Natural killer cell treated with Interleukin-12 subunit alpha and Interleukin-12 subunit beta and Interleukin-15 and Interleukin-18, amount 100 ng/mL, for 72 hours (primary cell): ENCODE measurements around the gene SLC6A3. TPM values are rescaled to one million over a fixed set of nuclear protein-coding genes. Genes with fewer than 3 reads are reported as not detected.

Experiments
- ATAC-seq, 2 donors: fragments of 150-1000 bp; cut with Tn5 transposase in 1 of 2; sonication (Bioruptor Pico), chemical (Tn5 transposase) in 1 of 2; 2 replicates each; pipeline ENCODE4 v1.10.0; 2021
- DNase-seq: peaks from one replicate; pipeline ENCODE4 v3.0.0; 2022; ENCODE audit warnings: low spot score
- H3K27ac Mint-ChIP-seq, 2 donors: 1 replicate in 1 of 2; 2 replicates in 1 of 2; pipeline ENCODE4 v1.8.0; 2022; ENCODE audit warnings: mixed read lengths in 2 of 2, mild to moderate bottlenecking in 1 of 2, moderate library complexity in 1 of 2
- H3K27me3 Mint-ChIP-seq, 2 donors: 1 replicate in 1 of 2; 2 replicates in 1 of 2; pipeline ENCODE4 v1.8.0; 2022; ENCODE audit warnings: mixed read lengths in 2 of 2
- H3K36me3 Mint-ChIP-seq: one replicate; pipeline ENCODE4 v1.8.0; 2022; ENCODE audit warnings: mixed read lengths
- H3K4me1 Mint-ChIP-seq, 2 donors: 1 replicate in 1 of 2; 2 replicates in 1 of 2; pipeline ENCODE4 v1.8.0; 2022; ENCODE audit warnings: low read depth in 2 of 2, mixed read lengths in 2 of 2, mild to moderate bottlenecking in 1 of 2
- H3K4me3 Mint-ChIP-seq: one replicate; pipeline ENCODE4 v1.8.0; 2022; ENCODE audit warnings: mixed read lengths
- H3K9me3 Mint-ChIP-seq: 2 replicates; pipeline ENCODE4 v1.8.0; 2022; ENCODE audit warnings: mixed read lengths
- total RNA-seq, 2 donors: library from RNA; stranded (reverse); gene quantifications; one replicate each; pipeline ENCODE4 v1.2.3, GENCODE V29; 2022

The SLC6A3 gene
- total RNA-seq, 2 donors from 2014 or later = not detected

GRCh38 chr5:1413611-1414241 lies 31.5 kb downstream of the SLC6A3 start:
- no peak for DNase-seq
- Mint-ChIP-seq H3K9me3 (peaks cover under 1% of the 10 kb centered on the region), H3K27me3 (peaks cover 8 to 14% of the 10 kb centered on the region in 2 donors), H3K27ac (no peak overlapping the region), H3K36me3 (no peaks in the 10 kb centered on the region), H3K4me1 (peaks cover 9% of the 10 kb centered on the region in 2 donors), H3K4me3 (no peak overlapping the region)
- ATAC-seq = no peak

- H3K4me3 Mint-ChIP-seq = no peak overlapping the region
- no peak overlapping the region for H3K27ac Mint-ChIP-seq
- ATAC-seq = no peak
- H3K4me1 Mint-ChIP-seq = peaks cover 9% of the 10 kb centered on the region in 2 donors
- no peaks in the 10 kb centered on the region for H3K9me3 Mint-ChIP-seq
- H3K36me3 Mint-ChIP-seq = no peaks in the 10 kb centered on the region
- no peak for DNase-seq
- H3K27me3 Mint-ChIP-seq = peaks cover 3 to 13% of the 10 kb centered on the region in 2 donors
These were observed 32.0 kb downstream of the SLC6A3 start for GRCh38 chr5:1413211-1413610.

DNA sequence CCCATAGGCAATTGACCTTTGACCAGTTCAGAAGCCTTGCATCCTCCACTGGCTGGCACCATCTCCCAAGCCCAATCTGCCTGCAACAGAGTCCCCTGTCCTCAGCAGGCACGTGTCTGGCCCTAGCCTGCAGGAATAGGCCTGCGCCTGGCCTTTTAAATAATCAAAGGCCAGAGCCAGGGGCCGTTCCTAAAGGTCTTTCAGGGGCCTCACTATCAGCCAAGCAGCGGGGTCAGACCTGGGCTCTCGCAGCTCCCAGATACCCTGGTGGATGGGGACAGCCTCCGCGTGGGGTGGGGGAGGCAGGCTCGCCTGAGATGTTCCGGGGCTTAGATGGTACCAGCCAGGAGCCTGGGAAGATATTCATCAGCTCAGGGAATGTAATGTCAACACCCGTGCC lies 32.6 kb downstream of the SLC6A3 start:
- Mint-ChIP-seq H3K36me3 (no peaks in the 10 kb centered on the region), H3K27ac (no peak overlapping the region), H3K4me3 (no peak overlapping the region), H3K9me3 (no peaks in the 10 kb centered on the region), H3K4me1 (peaks cover 9% of the 10 kb centered on the region in 2 donors), H3K27me3 (peaks cover 0 to 11% of the 10 kb centered on the region in 2 donors)
- ATAC-seq (no peak), DNase-seq (no peak)

- no peak for ATAC-seq
- H3K4me1 Mint-ChIP-seq = peaks cover 9% of the 10 kb centered on the region in 2 donors
- no peaks in the 10 kb centered on the region for H3K9me3 Mint-ChIP-seq
- H3K27ac Mint-ChIP-seq = no peak overlapping the region
- H3K4me3 Mint-ChIP-seq = no peak overlapping the region
- H3K36me3 Mint-ChIP-seq = no peaks in the 10 kb centered on the region
- peaks cover 0 to 11% of the 10 kb centered on the region in 2 donors for H3K27me3 Mint-ChIP-seq
- no peak for DNase-seq
These were observed 33.1 kb downstream of the SLC6A3 start for GRCh38 chr5:1412163-1412562.

GRCh38 chr5:1411099-1411498 lies 34.1 kb downstream of the SLC6A3 start:
- Mint-ChIP-seq H3K9me3 (no peaks in the 10 kb centered on the region), H3K27me3 (peaks cover 5 to 11% of the 10 kb centered on the region in 2 donors), H3K4me1 (peaks cover 9% of the 10 kb centered on the region in 2 donors), H3K36me3 (no peaks in the 10 kb centered on the region), H3K27ac (no peak overlapping the region), H3K4me3 (no peak overlapping the region)
- ATAC-seq = no peak
- no peak for DNase-seq

GRCh38 chr5:1410156-1411014 lies 34.9 kb downstream of the SLC6A3 start:
- ATAC-seq (no peak), DNase-seq (no peak)
- Mint-ChIP-seq H3K27ac (no peak overlapping the region), H3K27me3 (peaks cover 5 to 11% of the 10 kb centered on the region in 2 donors), H3K4me3 (no peak overlapping the region), H3K9me3 (no peaks in the 10 kb centered on the region), H3K36me3 (no peaks in the 10 kb centered on the region), H3K4me1 (peaks cover 9% of the 10 kb centered on the region in 2 donors)

GRCh38 chr5:1409381-1410110 lies 35.7 kb downstream of the SLC6A3 start:
- no peaks in the 10 kb centered on the region for H3K36me3 Mint-ChIP-seq
- no peaks in the 10 kb centered on the region for H3K9me3 Mint-ChIP-seq
- peaks cover 5 to 11% of the 10 kb centered on the region in 2 donors for H3K27me3 Mint-ChIP-seq
- DNase-seq (no peak), ATAC-seq (no peak)
- no peak overlapping the region for H3K4me3 Mint-ChIP-seq
- no peak overlapping the region for H3K27ac Mint-ChIP-seq
- peaks cover 9% of the 10 kb centered on the region in 2 donors for H3K4me1 Mint-ChIP-seq

DNA sequence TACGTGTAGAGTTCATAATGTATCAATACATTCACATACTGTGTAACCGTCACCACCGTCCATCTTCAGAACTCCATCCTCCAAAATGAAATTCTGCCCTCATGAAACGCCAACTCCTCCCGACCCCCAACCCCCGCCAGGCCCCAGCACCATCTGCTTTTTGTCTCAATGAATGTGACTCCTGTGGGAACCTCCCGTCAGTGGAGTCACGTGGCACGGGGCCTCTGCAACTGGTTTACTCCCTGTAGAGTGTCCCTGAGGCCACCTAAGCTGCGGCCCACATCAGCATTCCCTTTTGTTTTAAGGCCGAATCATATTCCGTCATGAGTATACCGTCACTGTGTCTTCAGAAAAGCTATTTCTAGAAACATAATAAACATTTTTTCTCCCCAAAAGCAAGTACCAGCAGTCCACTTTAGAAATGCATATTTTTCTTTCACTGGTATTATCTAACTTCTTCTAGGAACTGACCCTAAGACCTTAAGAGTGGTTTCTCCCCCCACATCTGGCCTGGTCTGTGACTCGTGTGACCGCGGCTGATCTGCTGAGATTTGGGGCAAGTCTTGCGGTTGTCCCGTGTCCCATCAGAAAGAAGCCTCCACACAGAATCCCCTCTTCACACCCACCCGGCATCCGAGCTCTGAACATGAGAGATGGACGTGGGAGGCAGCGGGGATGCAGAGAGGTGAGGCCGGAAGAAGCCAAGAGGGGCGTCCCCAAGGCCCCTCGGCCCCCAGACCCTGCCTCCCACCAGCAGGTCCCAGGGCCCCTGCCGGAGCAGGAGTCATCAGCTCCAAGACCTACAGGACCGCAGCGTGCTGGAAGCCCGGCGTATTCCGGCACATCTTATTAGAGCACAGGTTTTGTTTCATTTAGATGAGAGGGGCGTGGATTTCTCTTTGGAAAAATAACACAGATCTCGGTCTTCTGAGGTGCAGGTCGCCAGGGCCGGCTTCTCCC lies 38.3 kb downstream of the SLC6A3 start:
- Mint-ChIP-seq H3K27ac (no peak overlapping the region), H3K4me3 (no peak overlapping the region), H3K36me3 (no peaks in the 10 kb centered on the region), H3K4me1 (peaks cover 7 to 8% of the 10 kb centered on the region in 2 donors), H3K27me3 (peaks cover 5 to 14% of the 10 kb centered on the region in 2 donors), H3K9me3 (no peaks in the 10 kb centered on the region)
- no peak for DNase-seq
- ATAC-seq = no peak

- no peak overlapping the region for H3K4me3 Mint-ChIP-seq
- H3K27ac Mint-ChIP-seq = no peak overlapping the region
- ATAC-seq = no peak
- DNase-seq = no peak
- H3K9me3 Mint-ChIP-seq = no peaks in the 10 kb centered on the region
- peaks cover 3 to 4% of the 10 kb centered on the region in 2 donors for H3K4me1 Mint-ChIP-seq
- peaks cover 5 to 11% of the 10 kb centered on the region in 2 donors for H3K27me3 Mint-ChIP-seq
- no peaks in the 10 kb centered on the region for H3K36me3 Mint-ChIP-seq
These were observed 39.4 kb downstream of the SLC6A3 start for GRCh38 chr5:1405539-1406530.

DNA sequence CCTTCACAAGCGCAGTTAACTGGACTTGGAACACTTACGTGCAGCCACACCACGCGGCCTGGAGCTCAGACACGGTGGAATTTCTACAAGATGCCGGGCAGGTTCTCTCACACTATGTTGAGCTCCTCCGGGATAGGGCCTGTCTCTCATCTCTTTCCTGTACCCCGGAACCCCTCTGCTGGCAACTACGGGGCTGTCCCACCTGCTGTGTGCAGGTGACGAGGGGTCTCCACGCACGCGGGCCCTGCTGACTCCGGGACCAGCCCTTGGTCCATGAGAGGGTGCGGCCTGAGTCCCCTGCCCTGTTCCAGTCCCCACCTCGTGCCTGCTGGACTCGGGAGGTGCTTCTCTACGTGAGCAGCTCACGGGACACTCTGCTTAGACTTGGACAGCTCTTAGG lies 40.1 kb downstream of the SLC6A3 start:
- DNase-seq = no peak
- no peaks in the 10 kb centered on the region for H3K36me3 Mint-ChIP-seq
- peaks cover 5 to 8% of the 10 kb centered on the region in 2 donors for H3K27me3 Mint-ChIP-seq
- ATAC-seq = no peak
- no peaks in the 10 kb centered on the region for H3K9me3 Mint-ChIP-seq
- H3K27ac Mint-ChIP-seq = no peak overlapping the region
- H3K4me3 Mint-ChIP-seq = no peak overlapping the region
- H3K4me1 Mint-ChIP-seq = no peaks in the 10 kb centered on the region

DNA sequence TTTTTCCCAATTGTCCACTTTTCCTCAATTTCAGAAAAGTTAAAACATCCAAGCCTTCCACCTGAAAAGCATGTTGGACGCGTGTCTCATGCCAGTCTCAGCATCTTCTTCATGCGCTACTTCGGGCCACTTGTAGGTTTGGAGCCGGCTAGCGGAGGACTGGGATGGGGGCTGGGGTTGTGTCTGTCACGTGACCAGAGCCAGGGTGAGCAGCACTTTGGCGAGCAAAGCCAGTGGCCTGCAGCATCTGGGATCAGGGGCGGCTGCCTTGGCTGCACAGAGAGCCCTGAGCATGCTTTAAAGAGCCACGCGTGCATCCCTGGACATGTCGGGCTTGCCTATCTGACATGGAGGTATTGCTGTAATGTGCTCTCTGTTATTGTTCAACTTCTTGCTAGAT lies 41.2 kb downstream of the SLC6A3 start:
- no peak overlapping the region for H3K4me3 Mint-ChIP-seq
- no peaks in the 10 kb centered on the region for H3K9me3 Mint-ChIP-seq
- no peak for ATAC-seq
- no peak for DNase-seq
- no peaks in the 10 kb centered on the region for H3K36me3 Mint-ChIP-seq
- peaks cover 5 to 10% of the 10 kb centered on the region in 2 donors for H3K27me3 Mint-ChIP-seq
- no peaks in the 10 kb centered on the region for H3K4me1 Mint-ChIP-seq
- no peak overlapping the region for H3K27ac Mint-ChIP-seq

DNA sequence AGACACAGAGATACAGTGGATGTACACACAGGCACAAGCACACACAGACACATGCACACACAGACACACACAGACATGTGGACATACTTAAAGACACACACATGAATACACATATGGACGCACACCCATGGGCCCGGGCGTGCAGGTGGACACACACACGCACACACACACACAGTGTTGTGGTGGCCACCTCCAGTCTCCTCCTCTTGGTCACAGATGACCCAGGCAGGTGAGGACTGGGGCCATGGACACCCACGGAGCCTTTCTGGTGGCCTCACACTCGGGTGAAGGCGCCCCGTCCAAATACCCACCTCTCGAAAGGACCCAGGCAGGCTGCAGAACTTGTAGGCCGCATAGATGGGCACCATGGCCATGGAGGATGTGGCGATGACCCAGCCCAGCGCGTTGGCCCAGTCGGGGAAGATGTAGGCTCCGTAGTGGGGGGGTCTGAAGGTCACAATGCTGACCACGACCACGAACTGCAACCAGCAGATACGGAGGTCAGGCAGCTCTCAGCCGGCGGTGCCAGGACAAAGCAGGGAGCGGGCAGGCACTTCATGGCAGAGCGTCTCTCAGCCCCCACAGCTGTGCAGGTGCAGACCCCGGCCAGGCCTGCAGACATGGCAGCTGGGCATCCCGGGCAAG lies 42.5 kb downstream of the SLC6A3 start:
- H3K27me3 Mint-ChIP-seq = peaks cover 5 to 12% of the 10 kb centered on the region in 2 donors
- H3K9me3 Mint-ChIP-seq = no peaks in the 10 kb centered on the region
- no peak for DNase-seq
- no peak for ATAC-seq
- H3K4me3 Mint-ChIP-seq = no peak overlapping the region
- H3K36me3 Mint-ChIP-seq = no peaks in the 10 kb centered on the region
- no peak overlapping the region for H3K27ac Mint-ChIP-seq
- H3K4me1 Mint-ChIP-seq = no peaks in the 10 kb centered on the region
